ENCODE results near the gene HAUS5.
"Not testable (repeated sequence)": the region's sequence is repeated elsewhere in the genome, so short reads cannot be mapped to it uniquely, and the experiment has no call there.

Gene HAUS5

GRCh38 chr19:35592226-35592625 is 20.3 kb upstream of the HAUS5 start:
- Mint-ChIP-seq H3K9me3 (no peaks in the 10 kb centered on the region), H3K36me3 (no peaks in the 10 kb centered on the region), H3K27me3 (peaks cover 22% of the 10 kb centered on the region), H3K4me1 (peaks cover 10% of the 10 kb centered on the region), H3K27ac (no peak overlapping the region), H3K4me3 (no peak overlapping the region)
- CTCF ChIA-PET = interaction anchor here (0.8 to 2.8 kb wide), 5 partner anchors 43 to 97 kb away, joined by 5 to 20 read pairs (median 8); no protein-coding TSS in a partner anchor
- DNase-seq = peak; percentile 50

GRCh38 chr19:35595026-35595425 is 17.5 kb upstream of the HAUS5 start:
- peaks cover 13% of the 10 kb centered on the region for H3K27me3 Mint-ChIP-seq
- not testable (repeated sequence) for H3K27ac Mint-ChIP-seq, DNase-seq, H3K4me3 Mint-ChIP-seq, H3K36me3 Mint-ChIP-seq, H3K4me1 Mint-ChIP-seq, H3K9me3 Mint-ChIP-seq
- CTCF ChIA-PET = interaction anchor here (0.6 kb wide), 1 partner anchor 194 kb away, joined by 3 read pairs; no protein-coding TSS in a partner anchor

GRCh38 chr19:35595928-35596327 is 16.6 kb upstream of the HAUS5 start:
- Mint-ChIP-seq H3K27me3 (peaks cover 19% of the 10 kb centered on the region), H3K9me3 (no peaks in the 10 kb centered on the region), H3K27ac (no peak overlapping the region), H3K4me3 (no peak overlapping the region), H3K36me3 (no peaks in the 10 kb centered on the region), H3K4me1 (peaks cover 10% of the 10 kb centered on the region)
- no peak for DNase-seq
- CTCF ChIA-PET = no interaction called here

- Mint-ChIP-seq H3K27me3 (peaks cover 25% of the 10 kb centered on the region), H3K36me3 (no peaks in the 10 kb centered on the region), H3K9me3 (no peaks in the 10 kb centered on the region), H3K4me3 (no peak overlapping the region), H3K4me1 (peaks cover 10% of the 10 kb centered on the region), H3K27ac (peak overlapping the region; percentile 64)
- CTCF ChIA-PET = no interaction called here
- DNase-seq = peak; percentile 41
These were observed 16.1 kb upstream of the HAUS5 start for GRCh38 chr19:35596366-35596999.

- H3K36me3 Mint-ChIP-seq = no peaks in the 10 kb centered on the region
- no peak overlapping the region for H3K4me3 Mint-ChIP-seq
- DNase-seq = no peak
- H3K4me1 Mint-ChIP-seq = peaks cover under 1% of the 10 kb centered on the region
- peaks cover 2% of the 10 kb centered on the region for H3K9me3 Mint-ChIP-seq
- H3K27me3 Mint-ChIP-seq = peaks cover 27% of the 10 kb centered on the region
- no peak overlapping the region for H3K27ac Mint-ChIP-seq
- CTCF ChIA-PET = interaction anchor here (1.0 kb wide), 1 partner anchor 54 kb away, joined by 3 read pairs; no protein-coding TSS in a partner anchor
These were observed 10.6 kb upstream of the HAUS5 start for GRCh38 chr19:35601971-35602370.

GRCh38 chr19:35604436-35604835 is 8.1 kb upstream of the HAUS5 start:
- peaks cover 11% of the 10 kb centered on the region for H3K4me1 Mint-ChIP-seq
- H3K27ac Mint-ChIP-seq, DNase-seq, H3K4me3 Mint-ChIP-seq, CTCF ChIA-PET: not testable (repeated sequence)
- peaks cover 19% of the 10 kb centered on the region for H3K27me3 Mint-ChIP-seq
- H3K36me3 Mint-ChIP-seq = peaks cover 10% of the 10 kb centered on the region
- H3K9me3 Mint-ChIP-seq = peaks cover 17% of the 10 kb centered on the region

- H3K4me3 Mint-ChIP-seq, H3K27me3 Mint-ChIP-seq, DNase-seq, H3K27ac Mint-ChIP-seq, CTCF ChIA-PET: not testable (repeated sequence)
- H3K36me3 Mint-ChIP-seq = peaks cover 10% of the 10 kb centered on the region
- H3K9me3 Mint-ChIP-seq = peaks cover 17% of the 10 kb centered on the region
- peaks cover 38% of the 10 kb centered on the region for H3K4me1 Mint-ChIP-seq
These were observed 5.4 kb upstream of the HAUS5 start for GRCh38 chr19:35607170-35607569.

- DNase-seq = no peak
- Mint-ChIP-seq H3K4me1 (peaks cover 42% of the 10 kb centered on the region), H3K9me3 (peaks cover 17% of the 10 kb centered on the region), H3K27ac (no peak overlapping the region), H3K36me3 (peaks cover 10% of the 10 kb centered on the region), H3K27me3 (peaks cover 9% of the 10 kb centered on the region), H3K4me3 (no peak overlapping the region)
- CTCF ChIA-PET = no interaction called here
These were observed 4.9 kb upstream of the HAUS5 start for GRCh38 chr19:35607661-35608060.

- no peak overlapping the region for H3K4me3 Mint-ChIP-seq
- H3K36me3 Mint-ChIP-seq = peaks cover 10% of the 10 kb centered on the region
- H3K4me1 Mint-ChIP-seq = peaks cover 47% of the 10 kb centered on the region
- H3K9me3 Mint-ChIP-seq = peaks cover 17% of the 10 kb centered on the region
- peaks cover 9% of the 10 kb centered on the region for H3K27me3 Mint-ChIP-seq
- peak; percentile 40 for DNase-seq
- CTCF ChIA-PET = interaction anchor here (0.6 to 1.1 kb wide), 2 partner anchors 8 to 84 kb away, joined by 3 read pairs; no protein-coding TSS in a partner anchor
- H3K27ac Mint-ChIP-seq = peak overlapping the region; percentile 94
These were observed 4.3 kb upstream of the HAUS5 start for GRCh38 chr19:35608251-35608650.

GRCh38 chr19:35609851-35610353 is 2.6 kb upstream of the HAUS5 start:
- H3K36me3 Mint-ChIP-seq = peaks cover 13% of the 10 kb centered on the region
- H3K4me3 Mint-ChIP-seq = peak overlapping the region; percentile 21
- peak; percentile 73 for DNase-seq
- peak overlapping the region; percentile 94 for H3K27ac Mint-ChIP-seq
- peaks cover 5% of the 10 kb centered on the region for H3K27me3 Mint-ChIP-seq
- CTCF ChIA-PET = no interaction called here
- H3K4me1 Mint-ChIP-seq = peaks cover 58% of the 10 kb centered on the region
- H3K9me3 Mint-ChIP-seq = peaks cover 17% of the 10 kb centered on the region

- CTCF ChIA-PET = no interaction called here
- Mint-ChIP-seq H3K4me1 (peaks cover 58% of the 10 kb centered on the region), H3K9me3 (peaks cover 12% of the 10 kb centered on the region), H3K36me3 (peaks cover 21% of the 10 kb centered on the region), H3K4me3 (peak overlapping the region; percentile 84), H3K27ac (peak overlapping the region; percentile 95), H3K27me3 (peaks cover 4% of the 10 kb centered on the region)
- no peak for DNase-seq
These were observed 344 bp upstream of the HAUS5 start for GRCh38 chr19:35612224-35612558.

GRCh38 chr19:35613574-35613973 is 1.0 kb downstream of the HAUS5 start:
- H3K36me3 Mint-ChIP-seq = peaks cover 15% of the 10 kb centered on the region
- CTCF ChIA-PET = interaction anchor here (0.6 kb wide), 1 partner anchor 127 kb away, joined by 5 read pairs; no protein-coding TSS in a partner anchor
- peaks cover 53% of the 10 kb centered on the region for H3K4me1 Mint-ChIP-seq
- peak overlapping the region; percentile 95 for H3K27ac Mint-ChIP-seq
- H3K27me3 Mint-ChIP-seq = peaks cover 4% of the 10 kb centered on the region
- peak overlapping the region; percentile 84 for H3K4me3 Mint-ChIP-seq
- DNase-seq = no peak
- peaks cover 3% of the 10 kb centered on the region for H3K9me3 Mint-ChIP-seq

GRCh38 chr19:35615036-35615435 is 2.5 kb downstream of the HAUS5 start:
- no peak for DNase-seq
- Mint-ChIP-seq H3K36me3 (peaks cover 12% of the 10 kb centered on the region), H3K4me3 (no peak overlapping the region), H3K27me3 (peaks cover 4% of the 10 kb centered on the region), H3K9me3 (no peaks in the 10 kb centered on the region), H3K27ac (no peak overlapping the region), H3K4me1 (peaks cover 41% of the 10 kb centered on the region)
- CTCF ChIA-PET = no interaction called here

- CTCF ChIA-PET = no interaction called here
- H3K36me3 Mint-ChIP-seq = peaks cover 30% of the 10 kb centered on the region
- no peaks in the 10 kb centered on the region for H3K27me3 Mint-ChIP-seq
- H3K4me3 Mint-ChIP-seq = no peak overlapping the region
- no peaks in the 10 kb centered on the region for H3K9me3 Mint-ChIP-seq
- H3K4me1 Mint-ChIP-seq = peaks cover 5% of the 10 kb centered on the region
- DNase-seq = no peak
- H3K27ac Mint-ChIP-seq = no peak overlapping the region
These were observed 6.3 kb downstream of the HAUS5 start for GRCh38 chr19:35618857-35619256.

GRCh38 chr19:35619290-35619923 is 6.9 kb downstream of the HAUS5 start:
- Mint-ChIP-seq H3K27me3 (no peaks in the 10 kb centered on the region), H3K27ac (no peak overlapping the region), H3K36me3 (peaks cover 30% of the 10 kb centered on the region), H3K4me3 (no peak overlapping the region), H3K4me1 (peaks cover 3% of the 10 kb centered on the region), H3K9me3 (no peaks in the 10 kb centered on the region)
- CTCF ChIA-PET = no interaction called here
- DNase-seq = no peak
